Measurements from ENCODE around the gene BTN2A1. TPM values are rescaled to one million over a fixed set of nuclear protein-coding genes. Genes with fewer than 3 reads are reported as not detected.

BTN2A1 gene
- polyA plus RNA-seq, 1 of the 3 experiments (the other 2 are of a cell fraction) = 21.2 TPM

GRCh38 chr6:26426691-26427450, 30.9 kb upstream of the BTN2A1 start:
- H3K4me1 ChIP-seq (ENCODE audit: control insufficient read depth in 1 of 2, insufficient read depth in 2 of 2, low read depth in 1 of 2, low read length in 1 of 2) = peaks cover 0 to 2% of the 10 kb centered on the region in 2 experiments; a peak in 1 of 4 replicates
- peaks cover 20 to 24% of the 10 kb centered on the region in 2 experiments for H3K36me3 ChIP-seq (replicated peaks in 1 of 2; ENCODE audit: control insufficient read depth in 1 of 2, insufficient read depth in 2 of 2, low read length in 1 of 2)
- H2AFZ ChIP-seq (ENCODE audit: low read depth) = no peak overlapping the region
- CTCF ChIA-PET = no interaction called here
- no peak overlapping the region for H3K4me3 ChIP-seq (ENCODE audit: low read depth in 2 of 2, low read length in 1 of 2)
- no peaks in the 10 kb centered on the region for H3K9me3 ChIP-seq
- H3K9ac ChIP-seq = no peak overlapping the region
- no peaks in the 10 kb centered on the region for H4K20me1 ChIP-seq (ENCODE audit: insufficient read depth)
- 94% methylated on average over 5 of the region's 5 CpGs for WGBS (ENCODE audit: low lambda C conversion rate)
- POLR2A ChIA-PET = no interaction called here
- H3K4me2 ChIP-seq = no peak overlapping the region
- H3K27me3 ChIP-seq (ENCODE audit: insufficient read depth) = no peaks in the 10 kb centered on the region
- H3K27ac ChIP-seq (ENCODE audit: low read depth in 2 of 2, low read length in 1 of 2) = no peak overlapping the region
- no peak for DNase-seq
- H3F3A ChIP-seq (replicated peaks; ENCODE audit: insufficient read depth) = no peaks in the 10 kb centered on the region
- H3K9me2 ChIP-seq = no peaks in the 10 kb centered on the region
- H3K79me2 ChIP-seq (ENCODE audit: insufficient read depth) = peaks cover 13% of the 10 kb centered on the region; the same call in 1 of the 2 replicates
- no peak for TF ChIP-seq MEF2A (IDR thresholded peaks at IDR 0.05; ENCODE audit: borderline replicate concordance, low read depth)
- TF ChIP-seq GABPA (IDR thresholded peaks at IDR 0.05; ENCODE audit: low read depth) = no peak
- TF ChIP-seq, protein P1, sequence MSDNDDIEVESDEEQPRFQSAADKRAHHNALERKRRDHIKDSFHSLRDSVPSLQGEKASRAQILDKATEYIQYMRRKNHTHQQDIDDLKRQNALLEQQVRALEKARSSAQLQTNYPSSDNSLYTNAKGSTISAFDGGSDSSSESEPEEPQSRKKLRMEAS (IDR thresholded peaks at IDR 0.05; ENCODE audit: low read depth) = no peak
- no peak for TF ChIP-seq CHD2 (IDR thresholded peaks at IDR 0.05; ENCODE audit: low read length, partially characterized antibody)
- no peak for TF ChIP-seq SMC3 (IDR thresholded peaks at IDR 0.05; ENCODE audit: low read depth, low read length)
- TF ChIP-seq MXI1 (IDR thresholded peaks at IDR 0.05; ENCODE audit: low read depth, low read length) = no peak
- no peak for TF ChIP-seq ELF1 (IDR thresholded peaks at IDR 0.05)
- TF ChIP-seq JUND (IDR thresholded peaks at IDR 0.05) = no peak
- no peak for TF ChIP-seq NFIC (IDR thresholded peaks at IDR 0.05; ENCODE audit: borderline replicate concordance)
- no peak for TF ChIP-seq TCF12 (IDR thresholded peaks at IDR 0.05)
- no peak for TF ChIP-seq RFX5 (IDR thresholded peaks at IDR 0.05; ENCODE audit: low read length)
- no peak for TF ChIP-seq POLR2AphosphoS5 (IDR thresholded peaks at IDR 0.05; ENCODE audit: low read depth, low read length)
- TF ChIP-seq TEAD4 (IDR thresholded peaks at IDR 0.05; ENCODE audit: borderline replicate concordance, insufficient read depth) = no peak

GRCh38 chr6:26427451-26427809, 30.3 kb upstream of the BTN2A1 start:
- POLR2A ChIA-PET = no interaction called here
- TF ChIP-seq POLR2AphosphoS5 (IDR thresholded peaks at IDR 0.05; ENCODE audit: low read depth, low read length) (no peak), YY1 (IDR thresholded peaks at IDR 0.05; ENCODE audit: low read depth) (no peak), EZH2phosphoT487 (IDR thresholded peaks at IDR 0.05; ENCODE audit: borderline replicate concordance, low read depth) (no peak), TCF12 (IDR thresholded peaks at IDR 0.05) (no peak), EP300 (IDR thresholded peaks at IDR 0.05; ENCODE audit: borderline replicate concordance in 1 of 2, low read depth in 1 of 2, low read length in 1 of 2) (no peak), IRF3 (IDR thresholded peaks at IDR 0.05; ENCODE audit: low read depth, low read length) (no peak), RXRA (IDR thresholded peaks at IDR 0.05; ENCODE audit: borderline replicate concordance, low read depth) (no peak), RCOR1 (IDR thresholded peaks at IDR 0.05; ENCODE audit: low read length) (no peak), TAF1 (IDR thresholded peaks at IDR 0.05; ENCODE audit: borderline replicate concordance, low read depth, low read length) (no peak), ELF1 (IDR thresholded peaks at IDR 0.05) (no peak), USF1 (IDR thresholded peaks at IDR 0.05; ENCODE audit: borderline replicate concordance, low read depth) (no peak), CHD2 (IDR thresholded peaks at IDR 0.05; ENCODE audit: low read length, partially characterized antibody) (no peak)
- WGBS (ENCODE audit: low lambda C conversion rate) = 83% methylated on average over 1 of the region's 3 CpGs
- H3F3A ChIP-seq (replicated peaks; ENCODE audit: insufficient read depth) = no peaks in the 10 kb centered on the region
- H3K79me2 ChIP-seq (ENCODE audit: insufficient read depth) = peaks cover 8% of the 10 kb centered on the region; the same call in 1 of the 2 replicates
- no peaks in the 10 kb centered on the region; a peak in 1 of 4 replicates for H3K4me1 ChIP-seq (ENCODE audit: control insufficient read depth in 1 of 2, insufficient read depth in 2 of 2, low read depth in 1 of 2, low read length in 1 of 2)
- H3K4me3 ChIP-seq (ENCODE audit: low read depth in 2 of 2, low read length in 1 of 2) = no peak overlapping the region
- peaks cover 25 to 26% of the 10 kb centered on the region in 2 experiments for H3K36me3 ChIP-seq (replicated peaks in 1 of 2; ENCODE audit: control insufficient read depth in 1 of 2, insufficient read depth in 2 of 2, low read length in 1 of 2)
- H3K27ac ChIP-seq (ENCODE audit: low read depth in 2 of 2, low read length in 1 of 2) = no peak overlapping the region
- CTCF ChIA-PET = no interaction called here
- no peak overlapping the region for H3K9ac ChIP-seq
- H3K9me2 ChIP-seq = no peaks in the 10 kb centered on the region
- no peaks in the 10 kb centered on the region for H3K9me3 ChIP-seq
- no peak overlapping the region for H2AFZ ChIP-seq (ENCODE audit: low read depth)
- no peak overlapping the region for H3K4me2 ChIP-seq
- no peaks in the 10 kb centered on the region for H4K20me1 ChIP-seq (ENCODE audit: insufficient read depth)
- no peak for DNase-seq
- no peaks in the 10 kb centered on the region for H3K27me3 ChIP-seq (ENCODE audit: insufficient read depth)
